Smooth muscle cell (in vitro differentiated cells): ENCODE results near the gene PEX5L. TPM values are rescaled to one million over a fixed set of nuclear protein-coding genes. Genes with fewer than 3 reads are reported as not detected.

Source experiments
- DNase-seq: peaks from one replicate; lab custom pipeline; 2025; ENCODE audit not compliant: unreplicated experiment; lab: John Stamatoyannopoulos, UW
- H2AFZ ChIP-seq: fragments of 200-600 bp; sonication (generic); 2 replicates; pipeline ENCODE4 v1.6.0; 2016; ENCODE audit warnings: antibody characterized with exemption, low read depth, mild to moderate bottlenecking
- H3F3A ChIP-seq: fragments of 200-600 bp; sonication (generic); 2 replicates; pipeline ENCODE4 v1.6.0; 2017; ENCODE audit warnings: antibody characterized with exemption, low read depth
- H3K27ac ChIP-seq: fragments of 200-600 bp; sonication (generic); 2 replicates; pipeline ENCODE4 v1.5.1; 2016; ENCODE audit warnings: low read depth, mild to moderate bottlenecking
- H3K27me3 ChIP-seq: fragments of 200-600 bp; sonication (generic); 2 replicates; pipeline ENCODE4 v1.6.1; 2016; ENCODE audit warnings: low read depth, mild to moderate bottlenecking
- H3K36me3 ChIP-seq: fragments of 200-600 bp; sonication (generic); 2 replicates; pipeline ENCODE4 v1.5.1; 2016; ENCODE audit warnings: low read depth
- H3K4me1 ChIP-seq: fragments of 200-600 bp; sonication (generic); 2 replicates; pipeline ENCODE4 v1.5.1; 2016; ENCODE audit warnings: low read depth
- H3K4me2 ChIP-seq: fragments of 200-600 bp; sonication (generic); 2 replicates; pipeline ENCODE4 v1.6.0; 2016; ENCODE audit warnings: mild to moderate bottlenecking
- H3K4me3 ChIP-seq: fragments of 200-600 bp; sonication (generic); 2 replicates; pipeline ENCODE4 v1.5.1; 2016; ENCODE audit warnings: mild to moderate bottlenecking
- H3K79me2 ChIP-seq: fragments of 200-600 bp; sonication (generic); 2 replicates; pipeline ENCODE4 v1.6.0; 2016; ENCODE audit warnings: low read depth, mild to moderate bottlenecking
- H3K9ac ChIP-seq: fragments of 200-600 bp; sonication (generic); 2 replicates; pipeline ENCODE4 v1.6.0; 2016; ENCODE audit warnings: low read depth
- H3K9me3 ChIP-seq: fragments of 200-600 bp; sonication (generic); replicated peaks from 2 replicates; pipeline ENCODE4 v1.5.1; 2016; ENCODE audit warnings: low read depth
- H4K20me1 ChIP-seq: fragments of 200-600 bp; sonication (generic); 2 replicates; pipeline ENCODE4 v1.6.0; 2016; ENCODE audit warnings: low read depth
- CTCF ChIP-seq: fragments of 200-600 bp; sonication (generic); IDR thresholded peaks from 2 replicates; pipeline ENCODE4 v1.5.1; 2017; ENCODE audit warnings: borderline replicate concordance, mild to moderate bottlenecking, antibody characterized with exemption; ENCODE audit not compliant: insufficient read depth, poor library complexity, severe bottlenecking
- WGBS: methylation state at CpG from one replicate; pipeline ENCODE4 v1.1.7; 2016; ENCODE audit warnings: low lambda C conversion rate; 5-methylcytosine and 5-hydroxymethylcytosine counted together
- polyA plus RNA-seq: library from polyadenylated mRNA; unstranded; fragments of >200 nt; fragmentation: Nextera tagmentation; extraction: Ambion mirVana; gene quantifications from 2 replicates; pipeline ENCODE4 v1.2.1, GENCODE V29; 2016
- total RNA-seq: library from RNA; depleted of rRNA; stranded (reverse); fragments of >200 nt; gene quantifications from 2 replicates; pipeline ENCODE4 v1.2.3, GENCODE V29; 2014

The PEX5L gene
- total and polyA plus RNA-seq, 2 experiments from 2014 or later, result not detected

- TF ChIP-seq CTCF, result no peak
- no peak overlapping the region for H3K9ac ChIP-seq
- H3K27me3 ChIP-seq, result no peaks in the 10 kb centered on the region
- no peak overlapping the region for H2AFZ ChIP-seq
- 91% methylated on average over 5 of the region's 5 CpGs for WGBS
- H3F3A ChIP-seq, result no peaks in the 10 kb centered on the region
- H3K4me3 ChIP-seq, result no peak overlapping the region
- H3K36me3 ChIP-seq, result no peaks in the 10 kb centered on the region
- no peak overlapping the region for H3K4me2 ChIP-seq
- H3K27ac ChIP-seq, result no peak overlapping the region
- no peaks in the 10 kb centered on the region for H4K20me1 ChIP-seq
- H3K79me2 ChIP-seq, result no peaks in the 10 kb centered on the region
- no peaks in the 10 kb centered on the region for H3K4me1 ChIP-seq
- no peaks in the 10 kb centered on the region for H3K9me3 ChIP-seq
- no peak for DNase-seq
Measured at GRCh38 chr3:179745716-179746115, 291.0 kb downstream of the PEX5L start.

GRCh38 chr3:179745079-179745478 lies 291.7 kb downstream of the PEX5L start:
- DNase-seq, result no peak
- H3K4me1 ChIP-seq, result no peaks in the 10 kb centered on the region
- no peaks in the 10 kb centered on the region for H3K27me3 ChIP-seq
- TF ChIP-seq CTCF, result no peak
- H3F3A ChIP-seq, result no peaks in the 10 kb centered on the region
- H3K27ac ChIP-seq, result no peak overlapping the region
- no peaks in the 10 kb centered on the region for H3K9me3 ChIP-seq
- H3K36me3 ChIP-seq, result no peaks in the 10 kb centered on the region
- H3K9ac ChIP-seq, result no peak overlapping the region
- no peak overlapping the region for H3K4me2 ChIP-seq
- H2AFZ ChIP-seq, result no peak overlapping the region
- 97% methylated on average over 4 of the region's 4 CpGs for WGBS
- H3K79me2 ChIP-seq, result no peaks in the 10 kb centered on the region
- H4K20me1 ChIP-seq, result no peaks in the 10 kb centered on the region
- H3K4me3 ChIP-seq, result no peak overlapping the region
